HL-60 (cell line): Measurements from ENCODE around the gene TAB2.

Experiments used
- DNase-seq, 2 experiments: peaks; one replicate each; pipeline ENCODE4 v3.0.0-alpha.2; 2010 to 2020; ENCODE audit warnings: low read depth in 1 of 2, low spot score in 1 of 2
- H3K27ac ChIP-seq: fragments of 250-450 bp; sonication (Bioruptor Pico); replicated peaks from 2 replicates; pipeline ENCODE4 v1.5.1; 2020; ENCODE audit warnings: mild to moderate bottlenecking, moderate library complexity
- H3K27me3 ChIP-seq: fragments of 250-450 bp; sonication (Bioruptor Pico); 2 replicates; pipeline ENCODE4 v1.5.1; 2021; ENCODE audit warnings: mild to moderate bottlenecking, moderate library complexity; ENCODE audit not compliant: insufficient read depth, poor library complexity, severe bottlenecking
- H3K4me3 ChIP-seq: replicated peaks from 2 replicates; pipeline ENCODE4 v1.5.1; 2011; ENCODE audit warnings: mild to moderate bottlenecking, control low read depth, low read length; ENCODE audit not compliant: insufficient read depth
- GABPA ChIP-seq: IDR thresholded peaks from 2 replicates; pipeline ENCODE4 v1.6.1; 2012; ENCODE audit warnings: low read depth
- POLR2AphosphoS5 ChIP-seq: IDR thresholded peaks from 2 replicates; pipeline ENCODE4 v1.6.1; 2012; ENCODE audit warnings: low read depth
- SPI1 ChIP-seq: IDR thresholded peaks from 2 replicates; pipeline ENCODE4 v1.6.1; 2012; ENCODE audit warnings: low read depth, mild to moderate bottlenecking, borderline replicate concordance
- TF ChIP-seq, protein P1 (sequence below): IDR thresholded peaks from 2 replicates; pipeline ENCODE4 v1.6.1; 2012; ENCODE audit warnings: low read depth; ENCODE audit not compliant: insufficient replicate concordance
- TF ChIP-seq, protein P2 (sequence below): IDR thresholded peaks from one replicate; pipeline ENCODE4 v1.5.1; 2011; ENCODE audit warnings: low read length, control low read depth, inconsistent platforms; ENCODE audit not compliant: insufficient read depth

Gene TAB2

DNA sequence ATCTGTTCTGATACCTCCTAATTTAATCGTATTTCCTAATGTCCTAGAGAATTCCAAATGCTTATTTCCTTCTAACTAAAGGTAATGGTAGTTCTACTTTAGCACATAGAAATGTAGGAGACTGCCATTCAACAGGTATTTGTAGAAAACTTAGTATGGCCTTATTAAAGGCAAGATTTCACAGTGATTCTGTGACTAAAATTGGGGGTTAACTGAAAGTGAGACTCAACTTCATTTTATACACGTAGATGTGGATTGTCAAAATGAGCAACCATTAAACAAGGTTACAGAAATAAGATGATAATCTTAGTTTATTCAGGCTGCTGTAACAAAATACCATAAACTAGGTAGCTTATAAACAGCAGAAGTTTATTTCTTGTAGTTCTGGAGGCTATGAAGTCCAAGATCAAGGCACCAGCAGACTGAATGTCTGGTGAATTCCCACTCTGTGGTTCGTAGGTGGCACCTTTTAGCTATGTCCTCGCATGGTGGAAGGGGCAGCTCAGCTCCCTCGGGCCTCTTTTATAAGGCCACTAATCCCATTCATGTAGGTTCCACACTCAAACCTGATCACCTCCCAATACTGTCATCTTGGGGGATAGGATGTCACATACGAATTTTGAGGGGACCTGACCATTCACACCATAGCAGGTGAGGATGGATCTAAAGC lies 38.7 kb downstream of the TAB2 start:
- H3K27ac ChIP-seq = no peak overlapping the region
- TF ChIP-seq, protein P1, sequence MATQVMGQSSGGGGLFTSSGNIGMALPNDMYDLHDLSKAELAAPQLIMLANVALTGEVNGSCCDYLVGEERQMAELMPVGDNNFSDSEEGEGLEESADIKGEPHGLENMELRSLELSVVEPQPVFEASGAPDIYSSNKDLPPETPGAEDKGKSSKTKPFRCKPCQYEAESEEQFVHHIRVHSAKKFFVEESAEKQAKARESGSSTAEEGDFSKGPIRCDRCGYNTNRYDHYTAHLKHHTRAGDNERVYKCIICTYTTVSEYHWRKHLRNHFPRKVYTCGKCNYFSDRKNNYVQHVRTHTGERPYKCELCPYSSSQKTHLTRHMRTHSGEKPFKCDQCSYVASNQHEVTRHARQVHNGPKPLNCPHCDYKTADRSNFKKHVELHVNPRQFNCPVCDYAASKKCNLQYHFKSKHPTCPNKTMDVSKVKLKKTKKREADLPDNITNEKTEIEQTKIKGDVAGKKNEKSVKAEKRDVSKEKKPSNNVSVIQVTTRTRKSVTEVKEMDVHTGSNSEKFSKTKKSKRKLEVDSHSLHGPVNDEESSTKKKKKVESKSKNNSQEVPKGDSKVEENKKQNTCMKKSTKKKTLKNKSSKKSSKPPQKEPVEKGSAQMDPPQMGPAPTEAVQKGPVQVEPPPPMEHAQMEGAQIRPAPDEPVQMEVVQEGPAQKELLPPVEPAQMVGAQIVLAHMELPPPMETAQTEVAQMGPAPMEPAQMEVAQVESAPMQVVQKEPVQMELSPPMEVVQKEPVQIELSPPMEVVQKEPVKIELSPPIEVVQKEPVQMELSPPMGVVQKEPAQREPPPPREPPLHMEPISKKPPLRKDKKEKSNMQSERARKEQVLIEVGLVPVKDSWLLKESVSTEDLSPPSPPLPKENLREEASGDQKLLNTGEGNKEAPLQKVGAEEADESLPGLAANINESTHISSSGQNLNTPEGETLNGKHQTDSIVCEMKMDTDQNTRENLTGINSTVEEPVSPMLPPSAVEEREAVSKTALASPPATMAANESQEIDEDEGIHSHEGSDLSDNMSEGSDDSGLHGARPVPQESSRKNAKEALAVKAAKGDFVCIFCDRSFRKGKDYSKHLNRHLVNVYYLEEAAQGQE = no peak
- TF ChIP-seq, protein P2, sequence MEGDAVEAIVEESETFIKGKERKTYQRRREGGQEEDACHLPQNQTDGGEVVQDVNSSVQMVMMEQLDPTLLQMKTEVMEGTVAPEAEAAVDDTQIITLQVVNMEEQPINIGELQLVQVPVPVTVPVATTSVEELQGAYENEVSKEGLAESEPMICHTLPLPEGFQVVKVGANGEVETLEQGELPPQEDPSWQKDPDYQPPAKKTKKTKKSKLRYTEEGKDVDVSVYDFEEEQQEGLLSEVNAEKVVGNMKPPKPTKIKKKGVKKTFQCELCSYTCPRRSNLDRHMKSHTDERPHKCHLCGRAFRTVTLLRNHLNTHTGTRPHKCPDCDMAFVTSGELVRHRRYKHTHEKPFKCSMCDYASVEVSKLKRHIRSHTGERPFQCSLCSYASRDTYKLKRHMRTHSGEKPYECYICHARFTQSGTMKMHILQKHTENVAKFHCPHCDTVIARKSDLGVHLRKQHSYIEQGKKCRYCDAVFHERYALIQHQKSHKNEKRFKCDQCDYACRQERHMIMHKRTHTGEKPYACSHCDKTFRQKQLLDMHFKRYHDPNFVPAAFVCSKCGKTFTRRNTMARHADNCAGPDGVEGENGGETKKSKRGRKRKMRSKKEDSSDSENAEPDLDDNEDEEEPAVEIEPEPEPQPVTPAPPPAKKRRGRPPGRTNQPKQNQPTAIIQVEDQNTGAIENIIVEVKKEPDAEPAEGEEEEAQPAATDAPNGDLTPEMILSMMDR = no peak
- TF ChIP-seq POLR2AphosphoS5 (no peak), SPI1 (no peak), GABPA (no peak)
- DNase-seq = no peak
- H3K27me3 ChIP-seq = no peaks in the 10 kb centered on the region
- H3K4me3 ChIP-seq = no peak overlapping the region

DNA sequence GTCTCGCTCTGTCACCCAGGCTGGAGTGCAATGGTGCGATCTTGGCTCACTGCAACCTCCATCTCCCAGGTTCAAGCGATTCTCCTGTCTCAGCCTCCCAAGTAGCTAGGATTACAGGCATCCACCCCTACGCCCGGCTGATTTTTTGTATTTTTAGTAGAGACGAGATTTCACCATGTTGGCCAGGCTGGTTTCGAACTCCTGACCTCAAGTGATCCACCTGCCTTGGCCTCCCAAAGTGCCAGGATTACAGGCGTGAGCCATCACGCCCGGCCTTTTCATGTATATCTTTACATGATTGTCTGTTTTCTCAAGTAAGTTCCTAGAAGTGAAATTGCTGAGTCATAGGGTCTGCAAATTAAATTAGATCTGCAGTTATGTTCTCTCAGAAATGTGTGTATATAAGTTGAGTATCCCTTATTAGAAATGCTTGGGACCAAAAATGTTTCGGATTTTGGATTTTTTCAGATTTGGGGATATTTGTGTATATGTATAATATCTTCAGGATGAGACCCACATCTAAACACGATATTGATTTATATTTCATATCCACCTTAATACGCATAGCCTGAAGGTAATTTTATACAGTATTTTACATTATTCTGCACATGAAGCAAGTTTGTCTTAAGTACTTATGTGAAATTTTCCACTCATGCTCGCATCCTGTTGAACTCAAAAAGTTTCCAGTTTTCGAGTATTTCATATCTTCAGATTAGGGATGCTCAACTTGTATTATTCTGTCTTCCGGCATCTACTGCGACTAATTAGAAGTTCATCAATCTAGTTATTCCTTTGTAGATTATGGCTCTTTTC lies 40.4 kb downstream of the TAB2 start:
- no peak for DNase-seq
- H3K27me3 ChIP-seq = no peaks in the 10 kb centered on the region
- H3K4me3 ChIP-seq = no peak overlapping the region
- TF ChIP-seq, protein P2 = no peak
- no peak overlapping the region for H3K27ac ChIP-seq

DNA sequence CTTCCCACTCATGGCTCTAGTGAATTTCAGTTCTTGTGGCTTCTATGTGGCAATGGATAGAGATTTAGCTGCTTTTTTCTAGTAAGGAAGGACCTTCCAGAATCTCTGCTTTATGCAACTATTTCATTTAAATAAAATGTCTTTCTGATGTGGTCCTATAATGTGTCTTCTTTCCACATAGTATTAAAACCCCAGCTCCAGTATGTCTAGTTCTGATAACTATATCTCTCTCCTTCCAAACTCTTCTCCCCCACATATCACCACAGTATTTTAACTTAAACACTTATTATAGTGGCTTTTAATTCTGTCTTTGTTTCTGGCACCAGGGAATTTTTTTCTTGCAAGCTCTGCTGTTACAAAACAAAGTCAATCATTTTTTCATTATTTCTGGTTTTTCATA lies 41.9 kb downstream of the TAB2 start:
- Histone ChIP-seq H3K4me3 (no peak overlapping the region), H3K27ac (no peak overlapping the region), H3K27me3 (no peaks in the 10 kb centered on the region)
- no peak for TF ChIP-seq POLR2AphosphoS5
- TF ChIP-seq GABPA = no peak
- no peak for DNase-seq

DNA sequence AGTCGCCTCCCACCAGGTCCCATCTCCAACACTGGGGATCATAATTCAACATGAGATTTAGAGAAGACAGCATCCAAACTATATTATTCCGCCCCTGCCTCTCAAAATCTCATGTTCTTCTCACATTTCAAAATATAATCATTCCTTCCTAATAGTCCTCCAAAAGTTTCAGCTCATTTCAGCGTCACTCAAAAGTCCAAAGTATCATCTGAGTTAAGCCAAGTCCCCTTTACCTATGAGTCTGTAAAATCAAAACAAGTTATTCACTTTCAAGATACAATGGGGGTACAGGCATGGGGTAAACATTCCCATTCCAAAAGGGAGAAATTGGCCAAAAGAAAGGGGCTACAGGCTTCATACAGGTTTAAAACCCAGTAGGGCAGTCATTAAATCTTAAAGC lies 43.0 kb downstream of the TAB2 start:
- no peak overlapping the region for H3K27ac ChIP-seq
- TF ChIP-seq, protein P2 = no peak
- TF ChIP-seq POLR2AphosphoS5 (no peak), SPI1 (no peak), GABPA (no peak)
- TF ChIP-seq, protein P1 = no peak
- H3K27me3 ChIP-seq = no peaks in the 10 kb centered on the region
- no peak for DNase-seq
- no peak overlapping the region for H3K4me3 ChIP-seq
